Endometrium (tissue), 2 donors: ENCODE results near the gene PIEZO2.
"Not testable (repeated sequence)": the region's sequence is repeated elsewhere in the genome, so short reads cannot be mapped to it uniquely, and the experiment has no call there.

ENCODE experiments used
- FAIRE-seq: peaks from 2 replicates; lab custom pipeline; 2012; peaks lifted over from hg19 to GRCh38; lab: Jason Lieb, UNC
- donor health status: control.
- donor health status: control.

The PIEZO2 gene

DNA sequence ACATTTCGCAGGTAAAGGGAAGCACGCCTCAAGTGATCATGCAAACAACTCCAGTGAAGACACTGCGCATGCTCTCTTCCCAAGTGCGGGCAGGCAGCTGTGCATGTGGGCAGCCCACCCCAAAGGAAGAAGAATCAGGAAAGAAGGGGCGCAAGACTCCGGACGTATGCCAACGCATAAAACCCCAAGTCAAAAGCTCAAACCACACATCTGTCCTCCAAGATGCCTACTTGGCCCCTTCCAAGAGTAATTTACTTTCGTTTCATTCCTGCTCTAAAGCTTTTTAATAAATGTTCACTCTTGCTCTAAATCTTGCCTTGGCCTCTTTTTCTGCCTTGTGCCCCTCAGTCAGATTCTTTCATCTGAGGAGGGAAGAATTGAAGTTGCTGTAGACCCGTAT lies 254.9 kb downstream of the PIEZO2 start:
- FAIRE-seq: no peak

DNA sequence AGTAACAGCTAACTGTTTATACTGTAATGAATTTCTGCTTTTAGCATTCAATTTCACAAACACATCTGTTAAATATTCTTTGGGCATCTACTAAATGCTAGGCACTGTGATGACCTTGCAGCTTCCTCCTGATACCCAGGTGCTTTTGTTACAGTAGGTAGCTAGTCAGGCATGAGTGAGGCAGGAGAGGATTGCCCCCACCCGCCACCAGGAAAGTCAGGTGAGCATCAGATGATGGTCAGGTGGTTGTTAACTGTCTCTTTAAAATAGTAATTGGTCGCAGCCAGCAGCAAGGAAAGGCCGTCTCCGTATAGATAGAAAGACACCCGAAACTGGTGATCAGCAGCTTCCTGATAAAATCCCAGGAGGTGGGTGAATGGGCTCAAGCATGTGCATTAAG lies 255.6 kb downstream of the PIEZO2 start:
- FAIRE-seq: no peak

DNA sequence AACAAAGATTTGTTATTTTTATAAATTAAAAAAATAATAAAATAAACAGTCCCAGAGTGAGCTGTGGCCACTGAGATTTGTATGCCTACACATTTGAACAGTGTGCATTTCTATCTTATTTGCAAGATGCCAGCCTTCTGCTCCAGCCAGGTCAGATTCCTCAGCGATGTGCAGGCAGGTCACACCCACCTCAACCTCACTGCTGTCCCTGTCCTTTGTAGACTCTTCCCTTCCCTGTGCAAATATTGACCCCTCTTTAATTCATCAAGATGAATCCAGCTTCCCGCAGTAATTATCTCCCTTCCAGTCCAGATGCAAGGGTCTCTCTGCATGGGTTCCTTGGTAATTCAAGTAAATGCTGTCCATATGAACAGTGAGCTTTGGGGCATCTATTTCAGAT lies 256.2 kb downstream of the PIEZO2 start:
- FAIRE-seq: no peak

DNA sequence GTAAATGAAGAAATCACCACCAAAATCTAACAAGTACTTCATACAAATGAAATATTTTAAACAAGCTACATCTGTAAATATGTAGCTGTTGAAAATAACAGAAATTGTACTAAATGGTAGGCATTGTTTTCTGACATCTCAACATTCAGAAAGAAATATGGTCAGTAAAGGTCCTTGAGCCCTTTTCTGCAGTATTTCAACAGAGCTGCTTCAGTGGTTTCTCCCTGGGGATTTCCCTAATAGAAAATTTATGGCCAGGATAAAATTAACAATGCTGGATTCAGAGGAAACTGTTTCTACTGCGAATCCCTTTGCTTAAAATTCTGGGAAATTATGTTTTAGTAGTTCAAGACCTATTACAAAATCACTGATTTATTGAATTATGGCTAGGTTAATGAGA lies 256.6 kb downstream of the PIEZO2 start:
- no peak for FAIRE-seq

DNA sequence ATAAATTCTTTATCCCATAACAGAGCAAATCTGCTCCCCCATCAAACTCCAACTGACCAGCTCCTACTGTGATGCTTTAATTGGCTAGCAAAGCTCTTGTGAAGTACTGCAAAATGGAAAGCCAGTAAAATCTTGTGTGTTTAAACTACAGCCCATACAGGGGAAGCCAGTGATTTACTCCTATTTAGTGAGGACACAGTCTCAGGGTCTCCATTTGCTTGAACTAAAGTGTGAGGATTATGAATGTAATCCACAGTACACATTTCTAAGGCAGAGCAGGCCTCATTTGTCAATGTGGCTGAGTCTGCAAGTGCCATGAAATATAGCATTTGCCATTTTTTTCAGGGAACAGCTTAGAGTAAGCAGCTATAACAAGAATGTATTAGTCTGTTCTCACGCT lies 259.3 kb downstream of the PIEZO2 start:
- FAIRE-seq: no peak

DNA sequence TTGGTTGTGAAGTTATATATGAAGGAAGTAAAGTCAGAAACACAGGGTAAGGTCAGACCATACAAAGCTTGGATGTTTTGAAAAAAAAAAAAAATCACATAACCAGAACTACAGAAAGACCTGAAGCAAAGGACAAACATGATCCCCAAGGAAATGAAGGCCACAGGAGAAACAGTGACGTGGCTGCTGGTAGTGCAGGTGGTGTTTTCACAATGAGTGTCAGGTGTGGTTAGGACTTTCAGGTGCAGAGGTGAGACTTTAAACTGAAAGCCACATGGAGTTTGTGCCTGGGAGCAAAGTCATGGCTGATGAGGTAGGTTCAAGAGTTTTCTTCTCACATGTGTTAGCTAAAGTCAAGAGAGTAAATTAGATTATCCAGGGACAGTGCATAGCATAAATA lies 270.7 kb downstream of the PIEZO2 start:
- FAIRE-seq: no peak

DNA sequence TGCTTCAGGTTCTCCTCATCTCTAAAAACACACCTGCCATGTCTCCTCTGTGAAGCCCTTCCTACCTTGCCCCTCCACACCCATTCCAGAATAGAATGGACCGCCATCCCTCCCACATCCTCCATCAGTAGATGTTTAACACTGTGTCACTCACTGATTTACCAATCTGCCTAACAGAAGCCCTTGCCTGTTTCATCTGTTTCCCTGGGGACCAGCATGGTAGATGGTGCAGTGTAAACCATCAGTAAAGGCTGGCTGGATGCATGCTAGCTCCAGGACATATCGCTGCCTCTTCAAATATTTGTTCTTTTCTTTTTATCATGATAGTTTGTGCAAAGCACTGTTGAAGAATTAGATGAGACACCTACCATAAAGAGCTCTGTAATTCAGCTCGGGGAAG lies 271.4 kb downstream of the PIEZO2 start:
- FAIRE-seq: no peak

DNA sequence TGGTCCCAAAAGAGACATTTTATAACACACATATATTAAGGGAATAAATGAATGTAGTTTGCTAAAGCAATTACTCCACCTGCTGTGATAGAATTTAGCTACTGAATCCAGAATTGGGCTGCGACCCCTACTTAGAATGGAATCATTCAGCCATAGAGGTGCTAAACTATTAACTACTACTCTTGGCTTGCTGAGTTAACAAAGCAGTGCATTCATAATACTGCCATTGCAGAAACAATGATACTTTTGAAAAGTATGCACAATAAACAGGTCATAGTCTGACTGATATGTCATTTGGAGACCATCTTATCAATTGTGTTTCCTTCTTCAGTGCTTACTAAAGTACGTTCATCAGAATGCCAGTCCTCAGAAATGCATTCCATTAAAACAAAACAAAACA lies 273.6 kb downstream of the PIEZO2 start:
- no peak for FAIRE-seq

DNA sequence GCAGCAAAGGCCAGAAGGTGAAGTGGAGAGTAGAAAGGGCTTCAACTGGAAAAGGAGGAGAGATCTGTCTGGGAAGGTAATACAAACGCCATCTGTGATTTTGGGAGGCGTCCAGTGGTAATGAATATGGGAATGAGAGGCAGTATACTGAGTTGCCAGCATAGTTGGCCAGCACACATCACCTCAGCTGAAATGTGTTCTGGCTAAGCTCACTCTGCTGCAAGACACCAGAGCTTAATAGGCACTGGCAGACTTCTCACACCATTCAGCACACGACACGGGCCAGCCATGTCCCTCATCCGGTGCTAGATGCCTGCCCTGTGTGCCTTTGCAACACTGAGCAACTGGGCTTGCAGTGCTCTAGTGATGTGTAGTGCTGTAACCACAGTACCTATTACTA lies 277.1 kb downstream of the PIEZO2 start:
- FAIRE-seq: no peak

DNA sequence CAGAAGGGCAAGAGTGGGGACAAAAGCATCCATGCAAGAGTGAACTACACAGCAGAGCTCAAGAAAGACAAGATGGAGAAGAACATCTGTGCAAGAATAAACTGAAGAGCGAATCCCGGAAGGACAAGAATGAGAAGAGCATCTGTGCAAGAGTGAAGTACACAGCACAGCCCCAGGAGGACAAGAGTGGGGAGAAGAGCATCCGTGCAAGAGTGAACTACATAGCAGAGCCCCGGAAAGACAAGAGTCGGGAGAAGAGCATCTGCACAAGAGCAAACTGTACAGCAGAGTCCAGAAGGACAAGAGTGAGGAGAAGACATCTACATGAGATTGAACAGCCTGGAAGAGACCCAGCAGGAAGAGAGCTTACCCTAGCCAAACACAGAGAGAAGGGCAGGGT lies 284.6 kb downstream of the PIEZO2 start:
- no peak for FAIRE-seq

DNA sequence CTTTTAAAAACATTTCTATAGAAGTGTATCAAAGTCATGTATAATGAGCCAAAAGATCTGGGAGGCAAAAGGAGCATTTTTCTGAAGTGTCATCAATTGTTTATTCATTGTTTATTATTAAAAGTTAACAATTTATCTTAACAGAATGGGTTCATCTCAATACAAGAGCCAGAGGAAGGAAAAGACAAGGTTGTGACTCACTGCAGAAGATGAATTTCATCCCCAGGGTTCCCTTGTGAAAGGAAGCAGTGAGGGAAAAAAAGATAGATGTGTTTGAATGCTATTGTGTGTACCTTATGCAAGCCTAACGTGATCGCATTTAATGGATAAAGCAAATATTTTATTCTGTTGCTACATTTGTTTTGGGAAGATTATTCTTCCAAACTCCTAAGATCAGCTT lies 286.3 kb downstream of the PIEZO2 start:
- no peak for FAIRE-seq

DNA sequence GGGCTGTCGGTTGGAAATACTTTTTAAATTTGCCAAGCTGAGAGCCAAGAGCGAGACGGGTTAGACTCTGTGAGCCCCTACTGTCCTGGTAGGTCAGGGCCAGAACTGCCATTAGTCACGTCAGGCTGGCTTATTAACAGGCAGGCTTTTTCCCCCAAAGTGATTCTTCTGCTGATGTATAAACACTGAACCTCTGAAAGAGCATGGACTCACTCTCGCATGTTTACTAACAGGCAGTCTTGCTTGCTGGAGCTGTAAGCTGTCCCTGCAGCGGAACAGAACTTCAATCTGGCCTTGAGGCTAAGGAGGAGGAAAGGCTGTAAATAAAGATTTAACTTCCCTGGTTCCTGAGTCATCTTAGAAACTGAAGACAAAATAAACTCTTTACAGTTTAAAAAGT lies 288.4 kb downstream of the PIEZO2 start:
- FAIRE-seq: peak; percentile 76

DNA sequence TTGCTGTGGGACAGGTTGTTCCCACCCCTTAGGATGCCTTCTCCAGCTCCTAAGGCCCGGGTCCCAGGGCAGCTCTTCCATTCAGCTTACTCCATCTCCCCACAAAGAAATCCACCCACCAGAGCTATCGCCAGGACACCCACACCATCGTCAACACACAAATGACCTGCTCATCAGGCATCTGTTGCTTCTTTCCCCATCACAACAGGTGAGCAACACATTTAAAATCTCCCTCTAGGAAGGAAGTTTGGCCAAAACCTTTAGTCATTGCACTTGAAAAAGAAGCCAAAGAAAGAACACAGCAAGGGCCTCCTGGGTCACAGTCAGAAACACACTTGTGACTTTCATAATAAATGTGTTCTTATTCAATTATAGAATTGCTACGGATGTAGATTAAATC lies 289.0 kb downstream of the PIEZO2 start:
- no peak for FAIRE-seq

DNA sequence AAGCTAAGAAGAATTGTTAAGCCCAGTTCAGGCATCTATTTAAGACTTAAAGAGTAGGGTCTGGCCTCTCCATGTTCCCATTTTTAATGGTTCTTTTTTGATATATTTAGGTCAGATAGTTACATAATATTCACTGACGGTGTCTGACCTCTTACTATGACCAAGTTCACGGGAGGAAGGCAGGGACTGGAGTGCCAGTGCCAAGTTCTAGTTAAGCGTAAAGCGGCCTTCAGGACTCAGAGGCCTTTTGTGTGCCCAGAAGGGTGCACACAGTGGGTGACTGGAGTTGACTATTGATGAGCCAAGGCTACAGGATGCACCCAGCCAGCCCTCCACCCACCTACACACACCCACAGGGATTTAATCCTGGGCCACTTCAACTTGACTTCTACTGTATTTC lies 290.9 kb downstream of the PIEZO2 start:
- FAIRE-seq: no peak

DNA sequence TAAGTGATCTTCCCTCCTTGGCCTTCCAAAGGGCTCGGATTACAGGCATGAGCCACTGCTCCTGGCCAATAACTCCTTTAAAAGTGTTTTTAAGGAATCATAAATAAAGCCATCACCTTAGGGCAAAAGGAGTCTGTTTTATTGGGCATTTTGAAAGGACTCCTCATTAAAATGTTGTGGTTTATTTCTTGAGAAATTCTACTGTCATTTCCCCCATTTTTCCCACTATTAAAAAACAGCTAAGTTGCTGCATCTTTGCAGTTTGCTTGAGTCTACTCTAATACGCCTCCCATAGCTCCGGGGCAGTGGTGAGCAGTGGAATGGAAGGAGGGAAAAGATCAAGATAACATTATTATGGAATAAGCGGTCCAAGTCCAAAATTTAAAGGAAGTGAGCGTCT lies 293.2 kb downstream of the PIEZO2 start:
- FAIRE-seq: no peak

DNA sequence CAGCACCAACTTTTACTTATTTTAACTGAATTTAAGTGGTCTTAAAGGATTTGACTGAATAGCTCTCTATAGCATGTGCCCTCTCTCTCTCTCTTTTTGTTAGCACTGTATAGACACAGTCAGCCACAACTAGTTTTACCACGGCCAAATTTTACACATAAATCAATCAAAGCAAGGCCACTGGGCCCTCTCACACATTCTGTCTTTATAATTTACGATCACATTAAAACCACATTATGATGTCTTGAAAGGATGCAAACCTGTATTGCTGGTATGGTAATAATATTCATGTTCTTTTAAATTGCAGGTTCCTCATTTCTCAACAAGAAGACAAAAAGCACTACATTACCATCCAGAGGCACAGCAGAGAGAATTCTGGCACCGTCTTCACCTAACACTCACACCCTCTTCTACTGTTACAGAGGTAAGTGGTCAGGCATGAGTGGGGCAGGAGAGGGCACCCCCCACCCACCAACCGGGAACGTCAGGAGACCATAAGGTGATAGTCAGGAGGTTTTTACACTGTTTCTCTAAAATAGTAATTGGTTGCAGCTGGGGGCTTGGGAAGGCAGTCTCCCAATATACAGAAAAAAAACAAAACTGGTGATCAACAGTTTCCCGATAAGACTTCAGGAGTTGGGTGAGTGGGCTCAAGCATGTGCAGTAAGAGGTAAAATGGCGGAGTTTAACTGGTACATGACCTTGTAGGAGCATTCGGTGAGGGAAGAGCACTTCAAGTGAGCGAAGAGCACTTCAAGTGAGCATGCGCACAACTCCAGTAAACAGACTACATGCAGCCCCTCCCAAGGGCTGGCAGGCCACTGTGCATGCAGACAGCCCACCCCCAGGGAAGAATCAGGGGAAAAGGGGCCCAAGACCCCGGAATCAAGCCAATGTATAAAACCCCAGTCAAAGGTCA lies 296.7 kb downstream of the PIEZO2 start:
- no peak for FAIRE-seq

DNA sequence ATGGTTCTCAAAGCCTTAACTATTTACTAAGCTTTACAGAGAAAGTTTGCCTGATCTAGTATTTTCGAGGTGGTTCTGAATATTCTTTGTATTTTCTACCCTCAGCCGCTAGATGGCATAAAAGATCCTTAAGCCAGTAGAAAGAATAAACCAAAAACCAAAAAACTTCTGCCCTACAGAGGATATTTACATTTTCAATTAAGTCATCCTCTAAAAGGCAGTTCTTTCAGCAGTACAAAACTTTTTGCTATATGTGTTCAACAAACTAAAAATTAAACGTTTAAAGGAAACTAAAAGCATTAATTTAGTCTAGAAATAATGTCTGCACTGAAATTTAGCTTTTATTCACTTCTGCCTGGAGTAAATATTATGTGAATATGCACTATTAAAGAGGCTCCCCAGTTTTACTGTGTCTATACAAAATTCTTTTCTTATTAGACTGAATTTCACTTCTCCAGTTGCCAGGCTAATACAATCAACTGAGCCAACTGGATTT lies 297.5 kb downstream of the PIEZO2 start:
- peak; percentile 92 for FAIRE-seq

DNA sequence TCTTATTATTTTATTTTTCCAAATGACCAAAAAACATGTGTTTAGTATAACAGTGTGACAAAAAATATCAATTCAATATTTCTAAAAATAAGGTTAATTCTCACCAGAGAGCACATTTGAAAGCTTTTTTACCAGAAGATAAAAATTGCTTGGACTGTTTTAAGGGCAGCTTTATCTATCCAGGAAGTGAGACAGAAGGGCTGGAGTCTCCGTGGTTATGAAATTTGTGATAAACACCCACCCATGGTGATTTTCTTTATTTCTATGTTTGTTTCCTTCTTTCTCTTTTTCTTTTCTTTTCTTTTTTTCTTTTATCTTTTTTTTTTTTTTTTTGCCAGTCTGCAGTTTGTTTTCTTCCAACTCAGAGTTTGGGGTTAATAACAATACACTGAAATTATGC lies 298.5 kb downstream of the PIEZO2 start:
- no peak for FAIRE-seq

DNA sequence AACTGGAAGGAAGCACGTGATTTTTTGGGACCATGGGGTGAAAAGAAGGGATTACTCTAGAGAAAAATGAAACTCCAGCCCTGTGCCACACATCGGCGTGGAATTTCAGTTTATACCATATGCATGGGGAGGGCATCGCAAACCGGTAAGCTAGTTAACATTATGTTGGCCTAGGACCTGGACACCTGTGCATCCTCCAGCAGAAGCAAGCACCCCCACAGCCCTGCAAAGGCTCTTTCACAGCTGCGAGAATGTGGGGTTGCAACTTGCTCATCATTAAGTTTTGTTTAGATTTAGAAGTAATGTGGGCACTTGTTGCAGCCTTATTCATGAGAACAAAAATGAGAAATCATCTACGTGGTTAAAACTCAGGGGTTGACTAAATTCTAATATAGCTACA lies 299.2 kb downstream of the PIEZO2 start:
- no peak for FAIRE-seq

DNA sequence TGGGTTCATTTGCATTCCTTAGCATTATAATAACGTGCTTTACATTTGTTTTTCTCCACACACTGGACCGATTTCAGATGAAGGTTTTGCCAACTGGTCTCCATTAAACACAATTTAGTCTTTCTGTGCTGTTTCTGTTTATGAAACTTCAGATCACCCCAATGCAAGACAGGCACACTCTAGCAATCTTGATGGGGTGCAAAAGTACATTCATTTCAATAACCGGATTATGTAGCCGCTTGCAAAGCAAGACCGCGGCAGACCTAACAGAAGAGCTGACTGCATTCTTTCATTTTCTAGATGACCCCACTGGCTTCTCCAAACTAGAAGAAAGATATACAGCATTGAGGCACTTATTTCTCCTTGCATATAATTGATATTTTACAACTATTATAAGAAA lies 301.5 kb downstream of the PIEZO2 start:
- FAIRE-seq: no peak

DNA sequence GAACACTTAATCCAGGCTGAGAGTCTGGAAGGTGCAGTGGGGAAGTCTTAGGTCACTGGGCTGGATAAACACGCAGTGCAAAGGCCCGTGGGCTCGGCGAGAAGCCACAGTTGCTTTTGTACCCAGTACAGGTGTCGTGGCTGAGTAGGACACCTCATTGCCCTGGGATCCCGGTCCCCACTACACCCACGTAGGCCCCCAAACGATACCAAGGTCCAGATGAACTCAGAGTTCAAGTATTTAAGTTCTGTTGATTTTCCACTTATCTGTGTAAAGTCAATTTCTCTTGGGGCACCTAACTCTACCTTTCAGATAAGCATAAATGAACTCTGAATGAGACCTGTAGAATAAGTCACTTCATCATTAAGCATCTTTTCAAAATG lies 302.0 kb downstream of the PIEZO2 start:
- no peak for FAIRE-seq

DNA sequence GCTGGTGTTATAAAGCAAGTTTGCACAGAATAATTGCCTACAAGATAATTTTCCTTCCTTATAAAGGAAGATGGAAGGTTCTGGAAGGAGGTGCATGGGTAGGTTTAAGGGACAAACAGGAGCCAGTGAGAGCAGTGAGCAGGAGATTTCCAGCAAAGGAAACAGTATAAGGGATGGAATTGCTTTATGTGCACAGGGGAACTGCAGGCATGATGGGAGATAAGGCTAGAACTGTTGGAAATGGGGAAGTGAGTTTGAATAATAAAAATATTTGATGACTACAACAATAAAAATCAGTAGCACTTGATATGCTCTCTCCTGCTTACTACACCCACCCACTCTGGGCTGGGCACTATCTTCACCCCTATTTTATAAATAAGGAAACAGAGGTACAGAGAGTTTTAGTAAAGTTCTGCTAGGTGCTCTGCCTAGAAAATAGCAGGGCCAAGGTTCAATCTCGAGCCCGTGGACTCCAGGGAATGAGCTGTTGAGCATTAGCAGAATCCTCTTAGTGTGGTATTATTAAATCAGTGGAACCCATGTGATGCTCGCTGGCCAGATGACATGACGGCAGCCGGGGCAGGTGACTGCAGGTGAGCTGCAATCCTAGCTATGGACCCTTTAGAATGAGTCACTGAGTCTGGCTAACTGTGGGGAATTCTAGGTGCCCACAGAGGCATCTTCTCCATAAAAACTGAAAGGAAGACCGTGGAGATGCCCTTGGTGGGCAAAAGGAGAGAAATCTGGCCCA lies 302.5 kb downstream of the PIEZO2 start:
- no peak for FAIRE-seq

DNA sequence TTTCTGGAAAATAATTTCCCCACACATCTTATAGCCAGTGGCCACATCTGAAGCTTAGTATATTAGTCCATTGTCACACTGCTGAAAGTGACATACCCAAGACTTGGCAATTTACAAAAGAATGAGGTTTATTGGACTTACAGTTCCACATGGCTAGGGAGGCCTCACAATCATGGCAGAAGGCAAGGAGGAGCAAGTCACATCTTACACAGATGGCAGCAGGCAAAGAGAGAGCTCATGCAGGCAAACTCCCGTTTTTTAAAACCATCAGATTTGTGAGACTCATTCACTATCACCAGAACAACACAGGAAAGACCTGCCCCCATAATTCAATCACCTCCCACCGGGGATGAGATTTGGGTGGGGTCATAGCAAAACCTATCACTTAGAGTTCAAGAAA lies 303.3 kb downstream of the PIEZO2 start:
- not testable (repeated sequence) for FAIRE-seq

DNA sequence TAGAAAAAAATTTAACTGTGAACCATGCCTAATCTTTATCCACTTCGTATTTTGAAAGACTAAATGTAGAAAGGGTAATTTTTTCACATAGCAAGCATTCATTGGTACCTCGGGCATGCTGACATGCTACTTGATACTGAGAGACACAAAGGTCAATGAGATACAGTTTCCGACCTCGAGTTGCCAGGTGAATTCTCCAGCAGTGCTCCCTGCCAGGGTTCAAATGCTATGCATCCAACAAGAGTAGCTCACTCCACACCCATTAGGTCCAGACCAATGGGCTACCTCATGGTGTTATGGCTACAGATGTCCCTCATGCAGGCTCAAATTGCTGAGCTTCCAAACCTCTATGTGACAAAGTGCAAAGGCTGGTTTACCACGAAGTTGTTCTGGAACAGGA lies 305.8 kb downstream of the PIEZO2 start:
- no peak for FAIRE-seq
